GM19372 (cell line): ENCODE data around the gene TIMD4.
A peak's percentile ranks its signal among the peaks of the same experiment; 100 is the strongest.
"Not testable (repeated sequence)": the region's sequence is repeated elsewhere in the genome, so short reads cannot be mapped to it uniquely, and the experiment has no call there.

Experiments used
- ATAC-seq: cut with Tn5 transposase; IDR thresholded peaks from one replicate; pipeline ENCODE4 v1.9.1; 2021; ENCODE audit warnings: mild to moderate bottlenecking, low read depth, moderate library complexity; ENCODE audit not compliant: unreplicated experiment

Gene TIMD4

DNA sequence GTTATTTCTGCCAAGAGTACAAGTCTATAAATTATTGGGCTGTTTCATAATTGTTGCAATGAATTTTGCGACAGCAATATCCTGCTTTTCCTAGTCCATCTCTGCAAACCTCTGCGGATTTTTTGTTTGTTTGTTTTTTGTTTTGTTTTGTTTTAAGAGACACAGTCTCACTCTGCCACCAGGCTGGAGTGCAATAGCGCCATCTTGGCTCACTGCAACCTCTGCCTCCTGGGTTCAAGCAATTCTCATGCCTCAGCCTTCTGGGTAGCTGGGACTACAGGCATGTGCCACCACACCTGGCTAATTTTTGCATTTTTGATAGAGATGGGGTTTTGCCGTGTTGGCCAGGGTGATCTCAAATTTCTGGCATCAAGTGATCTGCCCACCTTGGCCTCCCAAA lies 37.3 kb downstream of the TIMD4 start:
- not testable (repeated sequence) for ATAC-seq

DNA sequence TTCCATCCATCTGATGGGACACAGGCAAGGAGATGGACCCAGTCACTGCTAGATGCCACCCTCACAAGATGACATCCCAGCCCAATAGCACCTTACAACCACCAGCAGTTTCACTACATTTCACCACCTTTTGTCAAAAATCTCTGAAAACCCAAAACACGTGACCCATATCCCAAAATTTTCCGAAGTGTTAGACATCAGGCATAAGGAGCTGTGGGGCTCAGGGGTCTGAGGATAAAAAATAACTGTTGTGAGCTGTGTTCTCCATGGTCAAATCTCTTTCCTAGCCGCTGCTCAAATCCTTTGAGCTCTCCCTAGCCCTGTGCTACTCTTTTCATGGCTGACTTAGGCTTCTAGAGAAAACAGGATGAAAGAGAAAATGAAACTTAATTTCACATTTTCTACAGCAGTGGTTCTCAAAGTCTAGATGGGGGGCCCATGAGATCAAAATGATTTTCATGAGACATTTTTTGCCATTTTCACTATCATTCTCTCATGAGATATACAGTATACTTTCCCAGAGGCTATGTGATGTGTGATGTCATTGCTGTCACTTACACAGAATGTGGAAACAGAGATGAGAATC lies 40.7 kb downstream of the TIMD4 start:
- ATAC-seq: peak; percentile 48

DNA sequence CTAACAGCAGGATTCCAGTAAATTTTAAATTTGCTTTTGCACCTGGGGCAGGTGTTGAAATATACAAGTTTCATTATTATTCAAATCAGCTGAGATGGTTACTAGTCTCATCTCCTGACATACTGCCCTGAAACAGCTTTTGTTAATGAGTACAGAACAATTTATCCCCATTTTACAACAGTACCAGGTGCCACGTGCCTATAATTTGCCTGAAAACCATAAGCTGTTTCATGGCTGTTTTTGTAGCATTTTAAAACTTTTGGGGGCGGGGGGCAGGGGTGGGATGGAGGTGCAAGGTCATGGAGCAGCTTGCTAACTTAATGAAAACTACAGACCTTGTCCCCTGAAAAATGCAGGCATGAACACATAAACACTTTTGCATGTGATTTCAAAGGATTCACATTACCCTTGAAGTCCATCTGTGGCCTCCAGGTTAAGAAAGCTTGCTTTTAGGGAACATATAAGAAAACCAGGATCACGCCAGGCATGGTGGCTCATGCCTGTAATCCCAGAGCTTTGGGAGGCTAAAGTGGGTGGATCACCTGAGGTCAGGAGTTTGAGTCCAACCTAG lies 42.1 kb downstream of the TIMD4 start:
- peak; percentile 41 for ATAC-seq

DNA sequence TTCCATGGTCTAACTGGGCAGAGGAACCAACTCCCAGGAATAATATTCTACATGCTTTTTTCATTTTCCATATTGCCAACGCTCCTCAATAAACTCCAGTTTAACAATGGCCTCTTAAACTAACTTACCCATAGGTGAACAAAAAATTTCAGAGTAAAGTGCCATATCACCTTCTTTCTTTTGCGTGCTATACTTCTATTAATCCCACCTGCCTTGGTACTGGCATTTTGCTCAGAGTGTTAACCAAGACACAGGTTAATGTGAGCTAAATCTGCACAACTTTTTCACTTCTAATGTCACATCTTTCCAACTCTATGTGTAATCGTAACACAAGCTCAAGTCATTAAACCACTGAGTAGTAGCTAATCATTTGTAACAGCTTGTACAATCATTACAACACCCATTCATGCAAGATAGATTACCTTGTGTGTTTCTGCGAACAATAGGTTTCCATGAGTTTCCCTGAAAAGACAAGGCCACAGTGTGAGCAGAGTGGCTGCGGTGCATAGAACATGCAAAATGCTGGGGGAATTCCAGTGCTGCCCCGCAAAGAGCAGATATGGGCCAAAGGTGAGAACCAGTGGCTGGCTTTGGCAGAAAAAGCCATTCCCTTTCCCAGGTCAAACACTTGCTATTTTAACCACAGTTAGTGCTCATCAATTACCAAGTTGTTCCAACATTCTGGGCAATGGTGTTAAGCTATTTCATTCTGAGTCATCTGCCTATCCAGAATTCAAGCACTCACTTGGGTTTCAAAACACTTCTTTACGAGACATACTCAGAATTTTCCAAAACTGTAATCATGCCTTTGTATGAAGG lies 42.8 kb downstream of the TIMD4 start:
- ATAC-seq: peak; percentile 43

DNA sequence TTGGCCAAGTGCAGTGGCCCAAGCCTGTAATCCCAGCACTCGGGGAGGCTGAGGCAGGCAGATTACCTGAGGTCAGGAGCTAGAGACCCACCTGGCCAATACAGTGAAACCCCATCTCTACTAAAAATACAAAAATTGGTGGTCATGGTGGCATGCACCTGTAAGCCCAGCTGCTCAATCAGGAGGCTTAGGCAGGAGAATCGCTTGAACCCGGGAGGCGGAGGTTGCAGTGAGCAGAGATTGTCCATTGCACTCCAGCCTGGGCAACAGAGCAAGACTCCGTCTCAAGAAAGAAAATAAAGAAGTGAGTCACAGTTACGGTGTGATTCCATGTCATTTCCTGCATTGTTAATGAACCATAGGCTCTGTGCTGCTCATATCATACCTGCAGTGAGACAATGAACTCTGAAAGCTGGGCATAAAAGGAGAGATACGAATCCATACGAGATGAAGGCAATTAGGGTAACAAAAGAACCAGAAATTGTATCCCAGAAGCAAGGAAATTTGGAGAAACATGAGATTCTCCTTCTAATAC lies 44.6 kb downstream of the TIMD4 start:
- ATAC-seq: no peak

DNA sequence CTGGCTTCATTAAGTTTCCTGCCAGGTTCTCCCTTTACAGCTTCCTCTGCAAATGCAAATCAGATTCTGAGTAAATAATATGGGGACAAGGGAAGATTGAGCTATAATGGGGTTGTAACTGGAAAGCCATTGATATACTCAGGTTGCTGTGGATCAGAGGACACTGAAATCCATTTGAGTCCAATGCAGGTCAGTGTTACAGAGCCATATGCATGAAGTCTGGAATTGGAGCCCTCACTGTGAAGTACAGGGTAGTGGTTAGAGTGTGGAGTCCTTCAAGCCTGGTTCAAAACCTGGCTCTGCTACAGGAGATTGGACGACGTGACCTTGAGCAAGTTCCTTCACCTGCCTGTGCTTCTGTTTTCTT lies 48.7 kb downstream of the TIMD4 start:
- ATAC-seq: peak; percentile 17

DNA sequence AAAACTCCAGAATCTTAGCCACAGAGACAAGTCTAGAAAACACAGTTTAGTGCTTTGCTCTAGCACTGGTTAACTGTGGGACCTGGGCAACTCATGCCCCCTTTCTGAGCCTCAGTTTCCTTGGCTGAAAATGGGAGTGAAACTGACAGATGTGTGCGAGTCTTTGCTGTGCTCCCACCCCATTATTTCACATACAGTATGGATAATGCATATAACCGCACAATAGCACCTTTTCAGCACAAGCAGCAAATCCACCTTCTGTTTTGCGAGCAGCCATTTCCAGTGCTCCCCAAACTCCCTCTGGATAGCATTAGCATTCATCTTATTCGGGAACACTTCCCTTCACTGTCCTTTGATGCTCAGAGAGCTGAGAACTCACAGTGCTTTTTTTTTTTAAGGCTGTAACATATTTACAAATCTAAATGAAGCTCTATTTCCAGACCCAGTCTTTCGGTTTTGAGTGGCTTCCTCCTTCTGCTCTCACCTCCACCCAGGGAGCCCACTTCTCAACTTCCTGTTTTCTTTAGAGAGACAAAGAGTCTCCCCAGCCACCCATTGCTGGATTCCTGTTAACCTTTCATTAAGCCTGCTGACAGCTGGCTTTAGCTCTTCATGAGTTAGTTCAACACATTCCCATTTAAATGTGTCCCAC lies 49.2 kb downstream of the TIMD4 start:
- peak; percentile 92 for ATAC-seq

DNA sequence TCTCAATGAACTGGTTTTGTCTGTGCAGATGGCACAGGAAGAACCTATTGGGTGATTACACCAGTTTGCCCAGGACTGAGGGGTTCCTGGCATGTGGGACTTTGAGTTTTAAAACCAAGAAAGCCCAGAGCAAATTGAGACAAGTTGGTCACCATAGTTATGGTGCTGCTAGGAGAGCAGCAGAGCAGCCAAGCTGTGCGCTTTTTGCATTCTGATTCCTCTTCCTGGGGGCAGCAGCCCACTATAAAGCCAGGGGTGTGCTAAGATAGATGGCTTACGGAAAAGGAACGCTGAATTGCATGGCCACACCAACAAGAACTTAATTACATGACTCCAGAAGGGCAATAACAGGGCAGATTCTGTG lies 49.7 kb downstream of the TIMD4 start:
- ATAC-seq: no peak

DNA sequence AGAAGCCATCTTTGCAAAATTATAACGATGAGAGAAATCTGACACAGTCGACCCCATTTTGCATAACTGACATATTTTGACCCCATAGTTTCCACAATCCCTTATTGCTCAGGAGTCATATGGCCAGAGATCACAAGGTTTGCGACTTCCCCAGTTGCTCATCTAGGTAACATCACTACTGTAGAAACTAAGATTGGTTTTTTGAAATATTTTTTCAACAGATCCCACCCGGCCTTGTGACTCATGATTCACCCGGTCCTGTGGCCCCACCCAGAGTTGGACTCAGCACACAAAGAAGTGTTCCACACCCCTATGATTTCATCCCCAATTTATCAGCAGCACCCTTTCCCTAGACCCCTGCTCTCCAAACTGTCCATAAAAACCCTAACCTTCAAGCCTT lies 50.2 kb downstream of the TIMD4 start:
- ATAC-seq: no peak

DNA sequence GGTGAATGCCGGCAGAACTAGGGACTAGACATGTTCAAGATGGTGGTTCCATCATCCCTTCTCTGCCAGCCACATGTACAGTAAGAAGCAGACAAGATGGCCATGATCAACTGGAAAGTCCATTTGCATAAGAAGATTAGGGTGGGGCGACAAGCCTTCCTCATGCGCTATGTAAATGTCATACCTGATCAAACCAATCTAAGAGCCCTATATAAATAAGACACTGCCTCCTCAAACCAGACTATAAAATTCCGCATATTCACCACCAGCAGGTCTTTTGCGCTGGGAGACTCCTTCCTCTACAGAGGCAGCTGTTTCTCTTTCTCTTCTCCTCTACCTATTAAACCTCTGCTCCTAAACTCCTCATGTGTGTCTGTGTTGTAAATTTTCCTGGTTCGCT lies 53.8 kb downstream of the TIMD4 start:
- no peak for ATAC-seq

DNA sequence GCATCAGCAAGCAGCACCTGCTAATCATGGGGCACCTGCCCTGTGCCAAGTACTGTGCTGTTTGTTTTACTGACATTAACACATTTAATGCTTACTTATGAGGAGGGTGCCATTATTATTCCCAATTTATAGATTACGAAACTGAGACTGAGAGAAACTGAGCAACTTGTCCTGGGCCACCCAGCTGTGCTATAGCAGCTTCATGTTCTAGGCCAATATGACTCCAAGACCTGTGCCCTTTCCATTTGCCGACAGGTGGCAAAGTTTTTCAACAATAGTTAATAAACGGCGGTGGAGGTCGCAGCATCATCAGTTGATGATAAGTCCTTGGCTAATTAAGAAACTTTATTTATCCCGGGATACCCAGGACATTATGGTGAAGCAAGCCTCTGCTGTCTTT lies 55.4 kb downstream of the TIMD4 start:
- no peak for ATAC-seq

DNA sequence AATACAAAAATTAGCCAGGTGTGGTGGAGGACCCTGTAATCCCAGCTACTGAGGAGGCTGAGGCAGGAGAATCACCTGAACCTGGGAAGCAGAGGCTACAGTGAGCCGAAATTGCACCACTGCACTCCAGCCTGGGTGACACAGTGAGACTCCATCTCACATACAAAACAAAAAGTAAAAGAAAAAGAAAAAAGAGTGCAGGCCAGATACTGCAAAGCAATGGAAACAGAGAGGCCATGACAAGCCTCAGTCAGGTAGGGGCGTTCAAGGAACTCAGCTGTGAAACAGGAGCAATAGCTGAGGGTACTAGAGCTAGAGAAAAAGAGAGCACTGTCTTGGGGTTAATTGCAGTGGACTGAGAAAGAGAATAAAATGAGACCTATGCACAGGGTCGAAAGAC lies 56.2 kb downstream of the TIMD4 start:
- ATAC-seq: no peak

DNA sequence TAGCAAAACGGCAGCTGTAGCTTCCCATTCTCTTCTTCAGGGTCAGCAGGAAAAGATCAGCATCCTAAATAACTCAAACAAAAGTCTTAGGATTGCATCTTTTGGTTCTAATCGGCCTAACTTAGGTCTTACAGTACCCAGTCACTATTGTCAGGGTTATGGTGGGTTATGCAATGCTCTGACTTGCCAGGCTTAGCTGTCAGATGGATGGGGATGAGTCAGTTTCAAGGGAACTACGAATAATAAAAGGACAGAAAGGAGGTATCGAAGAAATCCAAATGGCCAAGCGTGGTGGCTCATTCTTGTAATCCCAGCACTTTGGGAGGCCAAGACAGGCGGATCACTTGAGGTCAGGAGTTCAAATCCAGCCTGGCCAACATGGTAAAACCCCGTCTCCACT lies 66.5 kb downstream of the TIMD4 start:
- ATAC-seq: no peak

DNA sequence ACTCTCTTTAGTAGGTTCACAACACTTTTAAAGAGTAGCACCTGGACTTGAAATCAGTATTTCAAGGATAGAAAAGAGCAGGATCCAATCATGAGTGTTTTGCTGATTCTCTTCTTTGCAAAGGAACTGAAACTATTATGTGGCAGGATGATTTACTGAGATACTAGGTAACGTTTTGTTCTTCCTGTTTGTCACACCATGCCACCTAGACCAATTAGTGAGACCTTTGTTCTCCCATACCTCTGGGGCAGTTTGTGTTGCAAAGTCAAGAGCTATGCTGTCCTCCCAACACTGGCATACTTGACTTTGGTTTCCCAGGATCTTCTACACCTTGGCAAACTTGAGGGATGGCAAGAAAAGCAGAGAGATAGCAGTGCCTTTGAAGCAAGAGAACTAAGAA lies 69.5 kb downstream of the TIMD4 start:
- ATAC-seq: no peak

DNA sequence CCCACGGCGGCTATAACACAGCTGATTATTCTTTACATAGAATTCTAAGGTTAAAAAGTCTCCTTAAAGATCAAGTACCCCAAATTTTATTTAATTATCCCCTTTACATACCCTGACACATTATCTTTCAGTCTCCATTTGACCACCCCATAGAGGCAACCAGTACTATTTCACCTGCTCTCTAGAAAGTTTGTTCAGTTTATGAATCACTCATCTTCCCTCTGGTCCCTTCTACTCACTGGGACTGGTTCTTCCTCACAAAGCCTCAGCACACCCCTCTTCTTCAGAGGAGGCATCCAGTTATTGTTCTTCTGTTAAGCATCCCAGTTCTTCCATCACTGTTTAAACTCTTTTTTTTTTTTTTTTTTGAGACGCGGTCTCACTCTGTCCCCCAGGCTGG lies 70.2 kb downstream of the TIMD4 start:
- ATAC-seq: no peak

DNA sequence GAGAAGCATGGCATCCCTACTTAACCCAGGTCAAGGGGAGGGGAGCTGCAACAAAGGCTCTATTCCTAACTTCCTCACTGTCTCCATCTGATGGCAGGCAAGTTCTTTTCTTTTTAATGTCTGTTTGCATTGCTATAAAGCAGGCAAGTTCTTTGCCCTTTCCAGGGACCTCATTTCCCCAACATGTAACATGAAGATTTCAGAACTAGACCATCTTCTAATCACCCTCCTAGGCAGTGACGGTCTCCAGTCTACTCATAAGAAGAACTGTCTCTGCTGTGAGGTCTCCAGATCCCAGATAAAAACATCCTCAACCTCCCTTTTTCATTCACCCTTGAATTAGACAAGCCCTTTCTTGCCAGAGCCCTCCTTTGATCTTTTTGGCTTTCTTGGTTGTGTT lies 70.8 kb downstream of the TIMD4 start:
- ATAC-seq: no peak

DNA sequence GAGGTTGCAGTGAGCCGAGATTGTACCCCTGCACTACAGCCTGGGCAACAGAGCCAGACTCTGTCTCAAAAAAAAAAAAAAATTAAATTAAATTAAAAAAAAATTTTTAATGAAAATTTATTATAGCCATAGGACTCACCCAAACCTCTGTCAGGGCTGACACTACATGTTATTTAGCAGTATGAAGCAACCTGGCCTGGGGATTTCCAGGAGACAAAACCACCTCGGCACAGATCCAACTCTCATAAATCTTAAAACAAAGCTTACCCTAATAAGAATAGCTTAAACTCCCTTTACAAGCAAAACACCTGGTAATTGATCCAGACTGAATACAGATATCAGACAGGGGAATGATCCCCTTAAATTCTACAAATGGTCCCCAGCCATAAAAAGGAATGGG lies 74.5 kb downstream of the TIMD4 start:
- no peak for ATAC-seq

DNA sequence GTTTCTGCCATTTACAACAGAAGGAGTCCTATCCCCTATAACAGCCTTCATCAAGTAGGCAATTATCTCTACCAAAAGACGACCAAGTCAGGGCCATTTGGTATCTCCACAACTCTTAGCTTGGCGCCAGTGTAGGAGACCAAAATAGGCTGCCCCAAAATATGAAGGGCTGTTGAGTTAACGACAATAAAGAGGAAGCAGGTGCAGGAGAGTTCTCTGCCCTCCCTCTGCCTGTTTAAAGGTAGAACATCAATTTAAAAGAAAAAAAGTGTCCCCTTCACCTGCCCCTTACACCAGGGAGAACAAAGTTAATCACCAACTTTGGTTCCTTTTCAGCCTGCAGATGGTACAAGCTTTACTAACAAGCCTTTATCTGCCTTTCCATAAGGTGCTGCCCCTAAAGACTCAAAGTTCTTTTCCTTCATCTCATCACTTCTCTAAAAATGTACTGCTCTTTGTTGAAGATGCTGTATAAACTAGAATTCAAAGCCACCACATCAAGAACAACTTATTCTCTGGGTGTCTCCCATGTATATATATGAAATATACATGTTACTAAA lies 79.6 kb downstream of the TIMD4 start:
- ATAC-seq: peak; percentile 31

DNA sequence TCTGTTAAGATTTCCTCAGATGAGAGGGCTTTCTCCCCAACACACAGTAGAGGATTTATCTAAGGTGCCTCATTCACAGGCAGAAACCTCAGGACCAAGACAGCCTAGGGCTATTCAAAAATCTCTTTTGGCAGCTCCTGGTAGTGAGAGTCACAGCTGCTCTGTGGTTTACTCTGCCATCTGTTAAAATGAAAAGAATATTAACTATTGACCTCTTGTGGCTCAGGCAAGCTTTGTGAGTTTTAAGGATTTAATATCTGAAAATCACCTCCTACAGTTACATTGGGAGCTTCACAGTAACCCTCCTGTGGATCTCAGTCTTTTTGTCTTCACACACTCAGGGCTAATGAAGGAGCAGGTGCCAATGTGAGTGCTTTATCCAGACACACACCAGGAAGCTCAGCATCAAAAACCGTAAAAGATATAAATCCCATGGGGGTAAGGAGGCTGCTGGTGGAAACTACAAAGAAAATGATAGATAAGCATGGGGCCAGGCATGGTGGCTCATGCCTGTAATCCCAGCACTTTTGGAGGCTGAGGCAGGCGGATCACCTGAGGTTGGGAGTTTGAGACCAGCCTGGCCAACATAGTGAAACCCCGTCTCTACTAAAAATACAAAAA lies 83.3 kb downstream of the TIMD4 start:
- peak; percentile 82 for ATAC-seq

DNA sequence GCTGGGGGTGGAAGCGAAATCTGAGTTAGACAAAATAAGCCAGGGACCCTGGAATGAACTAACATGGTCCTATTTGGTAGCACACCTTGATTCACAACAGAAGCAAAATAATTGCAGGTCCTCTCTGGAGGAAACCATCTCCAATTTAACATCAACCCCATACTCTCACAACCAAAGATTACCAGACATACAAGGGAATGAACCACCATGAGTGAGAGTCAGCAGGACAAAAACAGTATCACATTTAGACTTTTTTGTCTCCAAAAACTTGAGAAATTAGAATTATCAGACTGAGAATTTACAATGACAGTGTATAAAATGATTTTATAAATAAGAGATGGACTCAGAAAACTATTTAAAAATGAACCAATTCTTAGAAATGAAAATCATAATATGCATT lies 91.8 kb downstream of the TIMD4 start:
- ATAC-seq: no peak

DNA sequence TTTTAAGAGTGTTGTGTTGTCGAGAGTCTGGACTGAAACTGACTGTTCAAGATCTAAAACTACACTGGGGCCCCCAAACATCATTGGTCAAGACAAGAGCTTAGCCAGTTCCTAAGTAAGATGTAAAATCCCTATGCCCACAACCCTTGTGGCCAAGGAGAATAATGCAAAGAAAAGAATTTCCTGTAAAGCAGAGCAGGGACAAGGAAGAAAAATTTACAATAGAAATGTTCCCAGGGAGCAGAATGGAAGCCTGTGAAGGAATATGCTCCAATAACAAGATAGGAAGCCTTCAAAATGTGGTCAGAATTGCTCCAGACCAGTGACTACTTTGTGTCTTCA lies 92.6 kb downstream of the TIMD4 start:
- no peak for ATAC-seq
